Measurements from ENCODE around the gene RAB44.

- TF ChIP-seq POLR2A (IDR thresholded peaks at IDR 0.05), result no peak
- TF ChIP-seq CTCF (IDR thresholded peaks at IDR 0.05), result no peak
Observed at GRCh38 chr6:36752187-36752885, 54.7 kb downstream of the RAB44 start.

Data from testis (tissue), 2 donors.